ENCODE measurements around the gene RPP25L. TPM values are rescaled to one million over a fixed set of nuclear protein-coding genes. Genes with fewer than 3 reads are reported as not detected.

RPP25L gene
- total and polyA plus RNA-seq, 2 experiments from 2014 or later: 16.4 to 25.1 TPM

GRCh38 chr9:34573599-34574325, 38.1 kb downstream of the RPP25L start:
- Mint-ChIP-seq H3K4me1 (peaks cover 46% of the 10 kb centered on the region), H3K9me3 (no peaks in the 10 kb centered on the region), H3K36me3 (ENCODE audit: low read depth) (no peaks in the 10 kb centered on the region), H3K27me3 (ENCODE audit: insufficient read depth, low read depth, poor library complexity) (peaks cover 38% of the 10 kb centered on the region), H3K4me3 (no peak overlapping the region), H3K27ac (no peak overlapping the region)
- Histone ChIP-seq H3K79me2 (replicated peaks; ENCODE audit: insufficient read depth) (no peaks in the 10 kb centered on the region), H3K4me3 (no peak overlapping the region), H3K27ac (ENCODE audit: low read depth) (no peak overlapping the region), H3K36me3 (ENCODE audit: insufficient read depth) (no peaks in the 10 kb centered on the region), H2AFZ (no peak overlapping the region), H3K27me3 (ENCODE audit: insufficient read depth) (peaks cover 33% of the 10 kb centered on the region), H3K4me1 (ENCODE audit: insufficient read depth) (peaks cover 36% of the 10 kb centered on the region), H3K9me2 (ENCODE audit: insufficient read depth) (no peaks in the 10 kb centered on the region), H3F3A (replicated peaks; ENCODE audit: low read depth) (peaks cover 11% of the 10 kb centered on the region; the same call in 1 of the 2 replicates), H4K20me1 (replicated peaks; ENCODE audit: insufficient read depth) (peaks cover 7% of the 10 kb centered on the region; the same call in 1 of the 2 replicates), H3K4me2 (no peak overlapping the region; the same call in 1 of the 2 replicates)
- peak; percentile 37 for DNase-seq (ENCODE audit: low spot score)
- peak; percentile 8; the same call in 2 of the 3 replicates for ATAC-seq
- no peak for TF ChIP-seq ZNF331 (CRISPR knock-in tag; IDR thresholded peaks at IDR 0.05; ENCODE audit: low read depth)

GRCh38 chr9:34572628-34573027, 39.3 kb downstream of the RPP25L start:
- Histone ChIP-seq H3K4me2 (no peak overlapping the region), H4K20me1 (replicated peaks; ENCODE audit: insufficient read depth) (peaks cover 7% of the 10 kb centered on the region; the same call in 1 of the 2 replicates), H3K27ac (ENCODE audit: low read depth) (no peak overlapping the region), H3K36me3 (ENCODE audit: insufficient read depth) (no peaks in the 10 kb centered on the region), H2AFZ (no peak overlapping the region), H3K79me2 (replicated peaks; ENCODE audit: insufficient read depth) (no peaks in the 10 kb centered on the region), H3K4me3 (no peak overlapping the region), H3F3A (replicated peaks; ENCODE audit: low read depth) (peaks cover 11% of the 10 kb centered on the region; the same call in 1 of the 2 replicates), H3K4me1 (ENCODE audit: insufficient read depth) (peaks cover 35% of the 10 kb centered on the region), H3K27me3 (ENCODE audit: insufficient read depth) (peaks cover 23% of the 10 kb centered on the region), H3K9me2 (ENCODE audit: insufficient read depth) (no peaks in the 10 kb centered on the region)
- ATAC-seq (no peak), DNase-seq (ENCODE audit: low spot score) (no peak)
- Mint-ChIP-seq H3K27me3 (ENCODE audit: insufficient read depth, low read depth, poor library complexity) (peaks cover 39% of the 10 kb centered on the region), H3K36me3 (ENCODE audit: low read depth) (no peaks in the 10 kb centered on the region), H3K4me3 (no peak overlapping the region), H3K4me1 (peaks cover 51% of the 10 kb centered on the region), H3K9me3 (no peaks in the 10 kb centered on the region), H3K27ac (no peak overlapping the region)
- TF ChIP-seq POLR2AphosphoS5 (IDR thresholded peaks at IDR 0.05; ENCODE audit: low read depth) (no peak), ZNF462 (CRISPR knock-in tag; IDR thresholded peaks at IDR 0.05) (no peak), NANOG (IDR thresholded peaks at IDR 0.05; ENCODE audit: borderline replicate concordance) (no peak), ZNF114 (CRISPR knock-in tag; IDR thresholded peaks at IDR 0.05) (no peak), CTCF (conservative IDR thresholded peaks at IDR 0.05; ENCODE audit: low read depth in 2 of 2) (no peak), CREB1 (CRISPR knock-in tag; IDR thresholded peaks at IDR 0.05; ENCODE audit: low read depth) (no peak)
